ENCODE data around the gene CTAG1A.
"Not testable (repeated sequence)": the region's sequence is repeated elsewhere in the genome, so short reads cannot be mapped to it uniquely, and the experiment has no call there.

CTAG1A gene

GRCh38 chrX:154605566-154605965, 20.6 kb downstream of the CTAG1A start:
- DNase-seq (ENCODE audit: low spot score), result no peak
- TF ChIP-seq, protein P1, sequence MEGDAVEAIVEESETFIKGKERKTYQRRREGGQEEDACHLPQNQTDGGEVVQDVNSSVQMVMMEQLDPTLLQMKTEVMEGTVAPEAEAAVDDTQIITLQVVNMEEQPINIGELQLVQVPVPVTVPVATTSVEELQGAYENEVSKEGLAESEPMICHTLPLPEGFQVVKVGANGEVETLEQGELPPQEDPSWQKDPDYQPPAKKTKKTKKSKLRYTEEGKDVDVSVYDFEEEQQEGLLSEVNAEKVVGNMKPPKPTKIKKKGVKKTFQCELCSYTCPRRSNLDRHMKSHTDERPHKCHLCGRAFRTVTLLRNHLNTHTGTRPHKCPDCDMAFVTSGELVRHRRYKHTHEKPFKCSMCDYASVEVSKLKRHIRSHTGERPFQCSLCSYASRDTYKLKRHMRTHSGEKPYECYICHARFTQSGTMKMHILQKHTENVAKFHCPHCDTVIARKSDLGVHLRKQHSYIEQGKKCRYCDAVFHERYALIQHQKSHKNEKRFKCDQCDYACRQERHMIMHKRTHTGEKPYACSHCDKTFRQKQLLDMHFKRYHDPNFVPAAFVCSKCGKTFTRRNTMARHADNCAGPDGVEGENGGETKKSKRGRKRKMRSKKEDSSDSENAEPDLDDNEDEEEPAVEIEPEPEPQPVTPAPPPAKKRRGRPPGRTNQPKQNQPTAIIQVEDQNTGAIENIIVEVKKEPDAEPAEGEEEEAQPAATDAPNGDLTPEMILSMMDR (IDR thresholded peaks at IDR 0.05; ENCODE audit: extremely low read depth, missing control alignments), result no peak

DNA sequence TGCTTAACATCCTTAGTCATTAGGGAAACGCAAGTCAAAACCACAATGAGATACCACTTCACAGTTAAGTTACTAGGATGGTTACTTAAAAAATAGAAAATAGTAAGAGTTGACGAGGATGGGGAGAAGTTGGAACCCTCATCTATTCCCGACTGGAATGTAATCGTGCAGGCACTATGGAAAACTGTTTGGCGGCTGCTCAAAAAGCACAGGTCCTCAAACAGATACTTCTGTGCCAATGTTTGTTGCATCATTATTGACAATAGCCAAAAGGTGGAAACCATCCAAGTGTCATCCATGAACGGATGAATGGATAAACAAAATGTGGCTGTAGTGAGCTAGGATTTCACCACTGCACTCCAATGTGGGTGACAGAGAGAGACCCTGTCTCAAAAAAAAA, 22.4 kb downstream of the CTAG1A start:
- TF ChIP-seq, protein P1 (IDR thresholded peaks at IDR 0.05; ENCODE audit: extremely low read depth, missing control alignments), result no peak
- no peak for DNase-seq (ENCODE audit: low spot score)

- DNase-seq (ENCODE audit: low spot score), result not testable (repeated sequence)
These were observed 23.0 kb downstream of the CTAG1A start for GRCh38 chrX:154607976-154608375.

GRCh38 chrX:154608823-154609222, 23.9 kb downstream of the CTAG1A start:
- not testable (repeated sequence) for DNase-seq (ENCODE audit: low spot score)

DNA sequence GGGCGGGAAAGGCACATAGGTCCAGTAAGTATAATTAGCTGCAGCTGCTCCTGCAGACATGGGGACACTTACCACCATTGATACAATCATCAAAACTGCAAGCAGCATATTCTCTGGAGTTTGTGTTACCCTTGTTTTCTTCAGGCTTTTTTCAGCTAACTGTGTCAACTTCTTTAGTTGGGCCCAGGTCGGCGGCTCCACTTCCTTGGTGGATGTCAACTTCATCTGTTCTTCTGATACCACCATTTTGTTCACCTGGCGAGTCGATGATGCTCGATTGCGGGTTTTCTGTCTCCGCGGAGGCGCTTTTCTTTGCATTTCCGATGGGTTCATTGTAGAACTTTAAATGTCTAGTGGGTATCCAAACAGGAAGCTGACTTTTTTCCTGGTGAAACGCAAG, 26.2 kb downstream of the CTAG1A start:
- not testable (repeated sequence) for DNase-seq (ENCODE audit: low spot score)

- not testable (repeated sequence) for DNase-seq (ENCODE audit: low spot score)
These were observed 28.7 kb downstream of the CTAG1A start for GRCh38 chrX:154613586-154613985.

- not testable (repeated sequence) for DNase-seq (ENCODE audit: low spot score)
These were observed 34.2 kb downstream of the CTAG1A start, which contains the start of gene CTAG1B for GRCh38 chrX:154619182-154619581. Gene CTAG1B (minus strand): TSS chrX:154619282. CDS start chrX:154619218, 64 bp downstream.

DNA sequence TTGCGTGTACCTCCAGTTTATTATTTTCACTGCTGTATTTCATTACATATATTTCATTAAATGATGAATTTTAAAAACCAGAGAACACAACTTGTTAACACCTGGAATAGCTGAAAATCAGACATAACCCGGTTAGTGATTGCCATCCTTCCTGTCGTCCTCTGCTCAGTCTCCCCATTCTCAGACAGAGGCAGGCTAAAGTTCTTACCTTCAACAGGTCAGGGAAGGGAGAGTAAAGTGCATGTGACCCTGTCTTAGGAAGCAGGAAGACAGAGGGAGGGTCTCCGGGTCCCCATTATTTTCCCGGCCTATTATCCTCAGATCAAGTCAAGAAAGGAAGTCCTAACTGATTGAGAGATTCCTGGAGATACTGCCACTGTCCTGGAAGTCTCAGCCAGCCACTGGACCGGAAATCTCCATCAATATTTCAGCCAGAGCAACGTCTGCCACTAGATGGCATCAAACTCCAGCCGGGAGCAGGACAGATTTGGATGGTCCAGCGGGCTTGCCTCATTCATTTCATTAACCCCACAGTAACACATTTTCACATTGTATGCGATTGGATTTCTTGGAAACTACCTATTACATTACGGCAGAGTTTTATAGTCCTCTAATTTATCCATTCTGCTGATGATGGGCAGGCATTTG, 36.0 kb downstream of the CTAG1A start:
- DNase-seq (ENCODE audit: low spot score), result not testable (repeated sequence)

DNA sequence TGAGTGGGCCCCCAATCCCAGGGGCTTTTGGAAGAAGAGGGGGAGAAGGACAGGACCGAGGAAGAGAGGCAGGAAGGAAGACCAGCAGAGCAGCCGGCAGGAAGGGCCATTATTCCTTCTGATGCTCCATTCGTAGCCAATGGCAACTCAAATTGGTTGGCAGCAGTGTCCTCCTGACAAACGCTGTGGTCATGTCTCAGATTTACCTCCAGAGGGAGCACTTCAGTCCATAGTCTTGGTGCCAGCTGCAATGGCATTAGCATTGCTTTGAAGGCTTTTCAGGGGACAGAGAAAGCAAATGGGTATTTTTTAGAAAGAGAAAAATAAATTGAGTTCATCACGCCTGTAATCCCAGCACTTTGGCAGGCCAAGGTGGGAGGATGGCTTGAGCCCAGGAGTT, 44.0 kb downstream of the CTAG1A start:
- DNase-seq (ENCODE audit: low spot score), result not testable (repeated sequence)

DNA sequence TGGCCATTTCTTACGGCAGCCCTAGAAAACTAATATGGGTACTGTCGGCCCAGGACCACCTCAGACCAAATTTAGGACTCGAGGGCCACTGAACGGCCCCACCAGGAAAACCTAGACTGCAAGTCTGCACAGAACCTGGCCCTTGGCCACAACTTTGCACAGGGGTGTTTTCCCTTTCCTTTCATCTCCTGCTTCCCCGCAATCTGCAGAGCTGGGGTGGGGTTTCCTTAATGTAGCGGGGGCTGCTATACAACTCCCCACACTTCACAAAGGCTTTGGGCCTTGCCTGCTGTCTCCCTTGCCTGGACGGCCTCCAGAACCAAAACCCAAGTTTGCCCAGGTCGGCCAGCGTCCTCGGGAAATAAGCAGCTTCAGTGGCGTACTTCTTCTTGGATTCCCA, 46.0 kb downstream of the CTAG1A start:
- DNase-seq (ENCODE audit: low spot score), result not testable (repeated sequence)

DNA sequence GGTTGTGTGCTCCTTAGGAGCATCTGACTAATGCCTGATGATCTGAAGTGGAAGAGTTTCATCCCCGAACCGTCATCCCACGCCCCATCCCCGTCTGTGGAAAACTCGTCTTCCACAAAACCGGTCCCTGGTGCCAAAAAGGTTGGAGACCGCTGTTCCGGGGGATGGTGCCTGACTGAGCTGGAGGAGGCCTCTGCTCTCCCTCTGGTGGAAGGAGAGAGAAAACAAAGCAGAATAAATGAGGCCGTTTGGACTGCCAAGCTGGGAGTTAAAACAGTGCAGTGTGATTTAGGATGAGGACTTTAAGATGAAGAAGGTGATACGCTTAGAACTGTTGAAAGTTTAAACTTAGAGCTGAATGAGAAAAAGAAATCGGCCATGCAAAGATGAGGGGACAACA, 48.7 kb downstream of the CTAG1A start:
- DNase-seq (ENCODE audit: low spot score), result not testable (repeated sequence)
